D721Med (cell line): ENCODE data around the gene CUX1.

Experiments
- DNase-seq: peaks from one replicate; pipeline ENCODE4 v3.0.0; 2011; ENCODE audit warnings: low spot score; ENCODE audit not compliant: insufficient read length
- FAIRE-seq: peaks from 2 replicates; lab custom pipeline; 2011; peaks lifted over from hg19 to GRCh38; lab: Jason Lieb, UNC
- CTCF ChIP-seq: IDR thresholded peaks from 2 replicates; pipeline ENCODE4 v1.5.1; 2012; ENCODE audit warnings: mild to moderate bottlenecking, control low read depth; ENCODE audit not compliant: insufficient read depth; ENCODE audit errors: missing control alignments

The CUX1 gene

GRCh38 chr7:101940830-101941229, 123.4 kb downstream of the CUX1 start:
- DNase-seq = no peak
- no peak for TF ChIP-seq CTCF
- no peak for FAIRE-seq

- no peak for DNase-seq
- FAIRE-seq = no peak
These were observed 124.3 kb downstream of the CUX1 start for GRCh38 chr7:101941481-101942383.

GRCh38 chr7:101942603-101943210, 125.3 kb downstream of the CUX1 start:
- no peak for FAIRE-seq
- no peak for DNase-seq
- no peak for TF ChIP-seq CTCF

More at GRCh38 chr7:101941481-101942383, 124.3 kb downstream of the CUX1 start:
- TF ChIP-seq CTCF = no peak

GRCh38 chr7:101943306-101943705, 125.9 kb downstream of the CUX1 start:
- TF ChIP-seq CTCF = no peak
- no peak for FAIRE-seq

GRCh38 chr7:101943889-101944600, 126.6 kb downstream of the CUX1 start:
- TF ChIP-seq CTCF = no peak
- FAIRE-seq (no peak), DNase-seq (no peak)

More at GRCh38 chr7:101943306-101943705, 125.9 kb downstream of the CUX1 start:
- no peak for DNase-seq

- no peak for FAIRE-seq
- no peak for DNase-seq
- no peak for TF ChIP-seq CTCF
These were observed 127.2 kb downstream of the CUX1 start for GRCh38 chr7:101944611-101945010.
